ENCODE results near the gene SPEF2.

The SPEF2 gene

GRCh38 chr5:35626108-35626507 lies 8.4 kb downstream of the SPEF2 start:
- TF ChIP-seq CTCF (IDR thresholded peaks at IDR 0.05; ENCODE audit: low read depth, low read length) = no peak
- no peak for DNase-seq
- Histone ChIP-seq H3K4me1 (no peaks in the 10 kb centered on the region), H3K36me3 (no peaks in the 10 kb centered on the region), H3K9me3 (no peaks in the 10 kb centered on the region), H3K4me3 (ENCODE audit: low read depth, low read length) (no peak overlapping the region), H3K27me3 (no peaks in the 10 kb centered on the region)

- Histone ChIP-seq H3K27me3 (no peaks in the 10 kb centered on the region), H3K4me1 (no peaks in the 10 kb centered on the region), H3K9me3 (no peaks in the 10 kb centered on the region), H3K4me3 (ENCODE audit: low read depth, low read length) (no peak overlapping the region), H3K36me3 (no peaks in the 10 kb centered on the region)
- TF ChIP-seq CTCF (IDR thresholded peaks at IDR 0.05; ENCODE audit: low read depth, low read length) = no peak
- DNase-seq = no peak
Measured at GRCh38 chr5:35626553-35626952, 8.9 kb downstream of the SPEF2 start.

GRCh38 chr5:35634326-35634725 lies 16.7 kb downstream of the SPEF2 start:
- no peaks in the 10 kb centered on the region for H3K9me3 ChIP-seq
- H3K4me1 ChIP-seq = no peaks in the 10 kb centered on the region
- no peaks in the 10 kb centered on the region for H3K36me3 ChIP-seq
- H3K27me3 ChIP-seq = no peaks in the 10 kb centered on the region
- no peak for DNase-seq
- no peak for TF ChIP-seq CTCF (IDR thresholded peaks at IDR 0.05; ENCODE audit: low read depth, low read length)
- no peak overlapping the region for H3K4me3 ChIP-seq (ENCODE audit: low read depth, low read length)

- no peak overlapping the region for H3K4me3 ChIP-seq (ENCODE audit: low read depth, low read length)
- H3K27me3 ChIP-seq = no peaks in the 10 kb centered on the region
- H3K36me3 ChIP-seq = no peaks in the 10 kb centered on the region
- no peaks in the 10 kb centered on the region for H3K9me3 ChIP-seq
- H3K4me1 ChIP-seq = no peaks in the 10 kb centered on the region
- DNase-seq = no peak
- TF ChIP-seq CTCF (IDR thresholded peaks at IDR 0.05; ENCODE audit: low read depth, low read length) = no peak
Measured at GRCh38 chr5:35640623-35641022, 23.0 kb downstream of the SPEF2 start.

- H3K9me3 ChIP-seq = no peaks in the 10 kb centered on the region
- no peak overlapping the region for H3K4me3 ChIP-seq (ENCODE audit: low read depth, low read length)
- DNase-seq = no peak
- H3K4me1 ChIP-seq = no peaks in the 10 kb centered on the region
- no peaks in the 10 kb centered on the region for H3K27me3 ChIP-seq
- no peak for TF ChIP-seq CTCF (IDR thresholded peaks at IDR 0.05; ENCODE audit: low read depth, low read length)
- no peaks in the 10 kb centered on the region for H3K36me3 ChIP-seq
Measured at GRCh38 chr5:35644543-35644942, 26.9 kb downstream of the SPEF2 start.

- Histone ChIP-seq H3K27me3 (no peaks in the 10 kb centered on the region), H3K9me3 (no peaks in the 10 kb centered on the region), H3K4me1 (no peaks in the 10 kb centered on the region), H3K4me3 (ENCODE audit: low read depth, low read length) (no peak overlapping the region), H3K36me3 (no peaks in the 10 kb centered on the region)
- TF ChIP-seq CTCF (IDR thresholded peaks at IDR 0.05; ENCODE audit: low read depth, low read length) = no peak
- no peak for DNase-seq
Measured at GRCh38 chr5:35647128-35647527, 29.5 kb downstream of the SPEF2 start.
